ENCODE results near the gene TULP4. TPM values are rescaled to one million over a fixed set of nuclear protein-coding genes. Genes with fewer than 3 reads are reported as not detected.
A peak's percentile ranks its signal among the peaks of the same experiment; 100 is the strongest.
"Not testable (repeated sequence)": the region's sequence is repeated elsewhere in the genome, so short reads cannot be mapped to it uniquely, and the experiment has no call there.

TULP4 gene
- total RNA-seq, 8 experiments from 2014 or later, result 54.0 to 195 (median 151) TPM

DNA sequence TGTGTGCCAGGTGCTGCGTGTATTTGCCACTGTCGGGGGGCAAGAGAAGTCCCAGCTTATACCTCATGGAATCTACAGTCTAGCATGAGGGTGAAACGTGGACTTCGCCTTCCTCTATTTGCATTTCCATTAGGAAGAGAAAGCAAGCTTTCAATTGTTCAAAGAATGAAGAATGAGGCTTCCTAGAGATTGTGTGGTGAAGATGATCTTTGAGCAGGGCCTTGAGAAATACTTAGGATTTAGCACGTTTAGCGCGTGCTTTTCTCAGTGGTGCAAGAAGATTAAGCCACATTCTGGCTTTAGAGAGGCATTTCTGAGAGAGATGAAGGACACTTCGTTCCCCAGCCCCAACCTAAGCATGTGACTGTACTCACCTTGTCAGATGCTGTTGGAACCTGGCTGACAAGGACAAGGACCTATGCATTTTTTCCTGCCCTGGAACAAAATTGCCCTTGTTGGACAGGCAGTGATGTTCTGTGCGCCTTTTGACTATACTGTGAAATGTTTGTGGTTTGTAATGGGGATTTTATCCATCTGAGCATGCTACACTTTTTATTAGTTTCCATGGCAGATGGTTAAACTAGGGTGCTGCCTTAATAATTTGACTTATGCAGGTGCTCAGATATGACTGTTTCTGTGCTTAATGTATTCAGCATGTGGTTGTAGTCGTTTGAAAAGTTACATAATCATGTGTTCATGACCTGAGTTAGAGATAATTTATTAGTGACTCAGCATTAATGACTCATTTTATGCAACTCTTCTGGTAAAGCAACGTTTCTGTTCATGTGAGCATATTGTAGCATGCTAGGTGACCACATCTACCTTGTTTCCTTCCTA is 10.7 kb downstream of the TULP4 start:
- peaks cover 5 to 9% of the 10 kb centered on the region in 2 donors for H3K4me1 ChIP-seq (replicated peaks in 1 of 2)
- no peak overlapping the region for H3K4me3 ChIP-seq
- no peak overlapping the region for H3K27ac ChIP-seq
- in situ Hi-C loops (cut with MboI; ENCODE audit: low pct_unique_long_range_greater_than_20kb in 2 of 9, low sequenced_read_pairs in 9 of 9, unreplicated experiment in 9 of 9), result no loop called here
- ATAC-seq (replicated peaks in 6 of 8), result peak in 6 of 8 experiments; percentile 33 to 69 (median 58)
- 47 to 87% (median 69%) methylated on average over 3 to 10 of the region's 11 CpGs for WGBS, 10 experiments

DNA sequence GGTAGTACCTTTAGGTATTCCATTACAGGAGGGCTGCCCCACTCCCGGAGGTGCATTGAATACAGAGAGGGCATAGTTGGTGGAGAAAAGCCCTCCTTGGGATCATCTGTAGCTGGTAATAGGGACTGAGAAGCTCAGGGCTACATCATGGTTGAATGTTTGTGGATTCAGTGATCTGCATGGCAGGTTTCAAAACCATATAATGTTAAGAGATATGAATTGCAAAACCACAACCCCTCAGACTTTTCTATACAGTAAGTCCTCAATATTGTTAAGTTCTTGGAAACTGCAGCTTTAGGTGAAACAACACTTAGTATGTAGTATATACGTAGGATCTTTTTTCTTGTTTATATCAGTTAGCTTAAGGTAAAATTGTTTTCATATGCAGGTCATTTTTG is 11.3 kb downstream of the TULP4 start:
- WGBS, 10 experiments, result 80 to 100% (median 100%) methylated on average over 1 to 2 of the region's 2 CpGs; no CpG with 5 or more reads in 1 of the 10 experiments
- Histone ChIP-seq H3K4me3 (no peak overlapping the region), H3K27ac (no peak overlapping the region), H3K4me1 (replicated peaks in 1 of 2) (peaks cover 5 to 11% of the 10 kb centered on the region in 2 donors)
- in situ Hi-C loops (cut with MboI; ENCODE audit: low pct_unique_long_range_greater_than_20kb in 2 of 9, low sequenced_read_pairs in 9 of 9, unreplicated experiment in 9 of 9), result no loop called here
- peak in 1 of 8 experiments; percentile 40 for ATAC-seq (replicated peaks in 6 of 8)

DNA sequence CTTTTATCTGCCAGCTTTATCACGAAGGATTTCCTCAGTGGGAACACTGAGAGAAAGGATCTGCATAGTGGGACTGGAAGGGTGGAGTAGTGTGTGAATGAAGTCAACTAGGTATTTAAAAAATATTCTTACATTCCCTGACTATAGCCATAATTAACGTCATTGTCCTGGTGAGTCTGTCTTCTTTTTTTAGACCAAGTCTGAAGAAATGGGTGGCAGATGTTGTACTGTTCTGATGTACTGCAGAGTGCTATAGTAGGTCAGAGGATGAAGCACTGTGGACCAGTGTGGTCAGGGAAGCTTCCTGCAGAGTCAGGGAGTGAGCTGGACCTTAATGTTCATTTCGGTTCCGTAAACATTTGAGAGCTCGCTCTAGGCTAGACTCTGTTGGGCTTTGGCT is 11.9 kb downstream of the TULP4 start:
- H3K27ac ChIP-seq, result no peak overlapping the region
- in situ Hi-C loops (cut with MboI; ENCODE audit: low pct_unique_long_range_greater_than_20kb in 2 of 9, low sequenced_read_pairs in 9 of 9, unreplicated experiment in 9 of 9), result no loop called here
- WGBS, 10 experiments, result 0 to 100% (median 86%) methylated on average over 1 to 5 of the region's 5 CpGs; no CpG with 5 or more reads in 1 of the 10 experiments
- no peak overlapping the region for H3K4me3 ChIP-seq
- peaks cover 5 to 11% of the 10 kb centered on the region in 2 donors for H3K4me1 ChIP-seq (replicated peaks in 1 of 2)
- ATAC-seq (replicated peaks in 6 of 8), result peak in 4 of 8 experiments; percentile 38 to 82 (median 60)

DNA sequence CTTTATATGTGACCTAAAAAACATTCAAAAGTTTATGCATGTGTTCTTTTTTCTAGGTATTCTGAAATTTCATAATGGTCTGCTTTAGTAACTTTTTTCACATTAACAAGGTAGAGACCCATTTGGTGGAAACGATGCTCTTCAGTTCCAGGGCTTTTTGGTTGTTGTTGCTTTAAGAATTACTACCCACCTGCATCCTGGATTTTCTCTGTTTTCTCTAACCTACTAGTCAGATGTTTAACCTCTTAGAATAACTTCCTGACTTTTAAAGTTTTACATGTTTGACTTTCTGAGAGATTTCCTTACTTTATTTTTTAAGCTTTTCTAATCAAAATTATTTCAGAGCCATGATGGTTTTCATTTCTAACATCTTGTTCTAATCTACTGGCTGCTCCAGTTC is 14.9 kb downstream of the TULP4 start:
- no peak for ATAC-seq (replicated peaks in 6 of 8)
- peaks cover 5 to 11% of the 10 kb centered on the region in 2 donors for H3K4me1 ChIP-seq (replicated peaks in 1 of 2)
- H3K27ac ChIP-seq, result no peak overlapping the region
- H3K4me3 ChIP-seq, result no peak overlapping the region
- in situ Hi-C loops (cut with MboI; ENCODE audit: low pct_unique_long_range_greater_than_20kb in 2 of 9, low sequenced_read_pairs in 9 of 9, unreplicated experiment in 9 of 9), result no loop called here
- 10 to 100% (median 75%) methylated on average over 1 of the region's 1 CpG; no CpG with 5 or more reads in 1 of the 10 experiments for WGBS, 10 experiments

DNA sequence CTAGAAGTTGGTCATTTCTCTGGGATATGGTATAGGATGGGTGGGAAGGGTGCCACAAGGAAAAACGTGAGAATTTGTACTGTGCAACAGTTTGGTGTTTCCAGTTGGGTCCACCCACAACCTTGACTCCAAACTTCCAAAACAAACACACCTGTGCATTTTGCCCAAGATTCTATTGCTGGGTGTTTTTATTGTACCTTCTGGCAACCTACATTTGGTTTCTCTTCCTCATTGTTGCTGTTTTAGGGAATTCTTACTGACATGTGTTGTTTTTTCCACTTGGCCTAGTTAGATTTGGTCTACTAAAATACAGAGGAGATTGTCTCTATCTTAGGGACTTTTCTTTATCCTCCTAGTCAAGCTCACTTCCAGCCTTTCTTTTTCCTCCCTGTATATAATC is 16.7 kb downstream of the TULP4 start:
- in situ Hi-C loops (cut with MboI; ENCODE audit: low pct_unique_long_range_greater_than_20kb in 2 of 9, low sequenced_read_pairs in 9 of 9, unreplicated experiment in 9 of 9), result no loop called here
- Histone ChIP-seq H3K27ac (no peak overlapping the region), H3K4me1 (replicated peaks in 1 of 2) (peaks cover 0 to 2% of the 10 kb centered on the region in 2 donors), H3K4me3 (no peak overlapping the region)
- WGBS, 10 experiments, result 0 to 50% (median 0%) methylated on average over 1 of the region's 1 CpG; no CpG with 5 or more reads in 5 of the 10 experiments
- no peak for ATAC-seq (replicated peaks in 6 of 8)

DNA sequence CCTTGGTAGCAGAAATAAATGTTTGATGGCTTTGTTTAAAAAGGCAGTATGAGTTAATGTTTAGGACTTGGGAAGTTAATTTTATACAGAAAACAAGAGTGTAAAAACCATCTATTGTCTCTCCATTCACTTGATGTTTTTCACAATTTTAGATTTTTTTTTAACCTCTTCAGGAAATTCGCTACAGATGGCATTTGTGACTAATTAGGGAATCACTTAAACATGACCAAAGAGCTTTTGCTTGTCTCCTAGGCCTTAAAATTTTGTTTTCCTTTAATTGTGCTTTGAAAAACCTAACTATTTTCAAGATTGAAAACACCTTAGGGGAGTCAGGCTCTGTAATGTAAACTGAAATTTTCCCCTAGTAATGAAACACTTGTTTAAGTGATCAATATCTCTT is 17.3 kb downstream of the TULP4 start:
- Histone ChIP-seq H3K4me1 (replicated peaks in 1 of 2) (peaks cover 0 to 2% of the 10 kb centered on the region in 2 donors), H3K27ac (no peak overlapping the region), H3K4me3 (no peak overlapping the region)
- no peak for ATAC-seq (replicated peaks in 6 of 8)
- in situ Hi-C loops (cut with MboI; ENCODE audit: low pct_unique_long_range_greater_than_20kb in 2 of 9, low sequenced_read_pairs in 9 of 9, unreplicated experiment in 9 of 9), result no loop called here
- WGBS, 10 experiments, result 19 to 92% (median 70%) methylated on average over 1 of the region's 1 CpG

DNA sequence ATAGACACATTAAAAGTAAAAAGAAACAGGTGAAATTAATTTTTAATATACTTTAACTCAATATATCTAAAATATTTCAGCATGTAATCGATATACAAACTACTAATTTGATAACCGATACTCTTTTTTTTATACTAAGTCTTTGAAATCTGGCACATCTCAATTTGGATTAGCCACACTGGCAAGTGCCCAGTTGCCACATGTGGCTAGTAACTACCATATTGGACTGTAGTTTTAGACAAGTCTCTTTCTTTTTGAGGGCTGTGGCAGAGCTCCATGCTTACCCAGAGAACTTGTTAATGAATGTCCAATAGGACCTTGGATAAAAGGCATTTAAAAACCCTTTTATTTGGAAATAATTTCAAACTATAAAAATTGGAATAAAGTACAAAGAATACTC is 17.8 kb downstream of the TULP4 start:
- in situ Hi-C loops (cut with MboI; ENCODE audit: low pct_unique_long_range_greater_than_20kb in 2 of 9, low sequenced_read_pairs in 9 of 9, unreplicated experiment in 9 of 9), result no loop called here
- Histone ChIP-seq H3K4me1 (replicated peaks in 1 of 2) (peaks cover 0 to 2% of the 10 kb centered on the region in 2 donors), H3K27ac (no peak overlapping the region), H3K4me3 (no peak overlapping the region)
- WGBS, 10 experiments, result 46 to 100% (median 75%) methylated on average over 1 to 2 of the region's 2 CpGs; no CpG with 5 or more reads in 3 of the 10 experiments
- no peak for ATAC-seq (replicated peaks in 6 of 8)

DNA sequence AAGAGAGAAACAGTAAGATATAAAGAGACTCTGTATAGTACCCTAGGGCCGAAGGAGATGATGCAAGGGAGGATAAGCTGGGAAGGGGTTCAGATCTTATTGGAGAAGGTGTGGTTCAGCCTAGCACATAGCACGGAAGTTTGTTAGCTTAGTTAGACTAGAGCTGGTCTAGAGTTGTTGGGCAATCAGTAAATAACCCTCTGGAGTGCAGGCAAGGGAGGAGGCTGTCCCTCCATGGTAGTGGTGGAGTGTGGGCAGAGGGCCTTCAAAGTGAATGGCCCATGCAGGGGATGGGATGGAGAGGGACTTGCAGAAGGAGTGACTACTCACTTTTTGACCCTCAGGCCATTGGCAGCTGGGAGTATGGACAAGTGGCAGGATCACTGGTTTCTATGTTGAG is 20.0 kb downstream of the TULP4 start:
- H3K4me1 ChIP-seq (replicated peaks in 1 of 2), result peaks cover 0 to 2% of the 10 kb centered on the region in 2 donors
- H3K27ac ChIP-seq, result no peak overlapping the region
- ATAC-seq (replicated peaks in 6 of 8), result no peak
- H3K4me3 ChIP-seq, result no peak overlapping the region
- in situ Hi-C loops (cut with MboI; ENCODE audit: low pct_unique_long_range_greater_than_20kb in 2 of 9, low sequenced_read_pairs in 9 of 9, unreplicated experiment in 9 of 9), result no loop called here
- 82 to 100% (median 100%) methylated on average over 1 to 2 of the region's 2 CpGs; no CpG with 5 or more reads in 3 of the 10 experiments for WGBS, 10 experiments

DNA sequence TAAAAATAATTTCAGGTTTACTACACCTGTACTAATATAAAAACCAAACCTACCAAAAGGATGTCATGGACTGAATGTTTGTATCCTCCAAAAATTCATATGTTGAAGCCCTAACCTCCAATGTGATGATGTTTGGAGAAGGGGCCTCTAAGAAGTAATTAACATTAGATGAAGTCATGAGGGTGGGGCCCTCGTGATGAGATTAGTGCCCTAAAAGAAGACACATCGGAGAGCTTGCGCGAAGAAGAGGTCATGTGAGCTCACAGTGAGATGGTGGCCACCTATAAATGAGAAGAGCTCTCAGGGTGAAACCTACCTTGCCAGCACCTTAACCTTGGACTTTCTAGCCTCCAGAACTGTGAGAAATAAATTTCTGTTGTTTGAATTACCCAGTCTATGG is 20.8 kb downstream of the TULP4 start:
- in situ Hi-C loops (cut with MboI; ENCODE audit: low pct_unique_long_range_greater_than_20kb in 2 of 9, low sequenced_read_pairs in 9 of 9, unreplicated experiment in 9 of 9), result no loop called here
- Histone ChIP-seq H3K4me1 (replicated peaks in 1 of 2) (peaks cover 0 to 2% of the 10 kb centered on the region in 2 donors), H3K4me3 (no peak overlapping the region), H3K27ac (no peak overlapping the region)
- 63 to 100% (median 90%) methylated on average over 1 to 4 of the region's 4 CpGs; no CpG with 5 or more reads in 2 of the 10 experiments for WGBS, 10 experiments
- no peak for ATAC-seq (replicated peaks in 6 of 8)

DNA sequence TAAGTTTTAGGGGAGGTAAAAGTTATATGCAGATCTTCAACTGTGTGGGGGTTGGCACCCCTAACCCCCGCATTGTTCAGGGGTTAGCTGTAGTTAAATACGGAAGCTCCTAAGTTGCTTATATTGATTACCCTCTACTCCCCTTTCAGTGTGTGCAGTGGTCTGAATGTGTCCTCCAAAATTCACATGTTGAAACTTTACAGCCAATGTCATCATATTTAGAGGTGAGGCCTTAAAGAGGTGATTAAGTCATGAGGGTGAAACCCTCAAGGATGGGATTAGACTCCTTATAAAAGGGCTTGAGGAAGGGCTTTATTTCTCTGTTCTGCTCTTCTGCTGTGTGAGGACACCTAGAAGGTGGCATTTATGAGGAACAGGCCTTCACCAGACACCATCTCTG is 22.3 kb downstream of the TULP4 start:
- no peaks in the 10 kb centered on the region for H3K4me1 ChIP-seq (replicated peaks in 1 of 2)
- WGBS, 10 experiments, result 92 to 100% (median 100%) methylated on average over 1 to 2 of the region's 2 CpGs; no CpG with 5 or more reads in 3 of the 10 experiments
- no peak overlapping the region for H3K4me3 ChIP-seq
- H3K27ac ChIP-seq, result no peak overlapping the region
- ATAC-seq (replicated peaks in 6 of 8), result no peak
- in situ Hi-C loops (cut with MboI; ENCODE audit: low pct_unique_long_range_greater_than_20kb in 2 of 9, low sequenced_read_pairs in 9 of 9, unreplicated experiment in 9 of 9), result no loop called here

DNA sequence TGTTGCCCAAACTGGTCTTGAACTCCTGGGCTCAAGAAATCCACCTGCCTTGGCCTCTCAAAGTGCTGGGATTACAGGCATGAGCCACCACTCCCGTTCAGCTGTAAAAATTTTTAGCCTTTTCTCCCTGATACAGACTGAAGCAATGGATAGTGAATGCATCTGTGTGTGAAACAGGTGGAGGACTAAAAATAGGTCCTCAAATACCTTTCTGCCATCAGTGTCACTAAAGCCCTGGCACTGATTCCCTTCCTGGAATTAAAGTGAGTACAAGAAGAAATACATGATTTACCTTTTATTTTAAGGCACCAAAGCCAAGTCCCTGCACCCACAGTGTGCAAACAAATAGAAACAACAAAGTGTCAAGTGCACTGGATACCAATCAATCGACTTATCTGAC is 25.1 kb downstream of the TULP4 start:
- no peak overlapping the region for H3K27ac ChIP-seq
- WGBS, 10 experiments, result 82 to 100% (median 95%) methylated on average over 1 to 2 of the region's 2 CpGs

DNA sequence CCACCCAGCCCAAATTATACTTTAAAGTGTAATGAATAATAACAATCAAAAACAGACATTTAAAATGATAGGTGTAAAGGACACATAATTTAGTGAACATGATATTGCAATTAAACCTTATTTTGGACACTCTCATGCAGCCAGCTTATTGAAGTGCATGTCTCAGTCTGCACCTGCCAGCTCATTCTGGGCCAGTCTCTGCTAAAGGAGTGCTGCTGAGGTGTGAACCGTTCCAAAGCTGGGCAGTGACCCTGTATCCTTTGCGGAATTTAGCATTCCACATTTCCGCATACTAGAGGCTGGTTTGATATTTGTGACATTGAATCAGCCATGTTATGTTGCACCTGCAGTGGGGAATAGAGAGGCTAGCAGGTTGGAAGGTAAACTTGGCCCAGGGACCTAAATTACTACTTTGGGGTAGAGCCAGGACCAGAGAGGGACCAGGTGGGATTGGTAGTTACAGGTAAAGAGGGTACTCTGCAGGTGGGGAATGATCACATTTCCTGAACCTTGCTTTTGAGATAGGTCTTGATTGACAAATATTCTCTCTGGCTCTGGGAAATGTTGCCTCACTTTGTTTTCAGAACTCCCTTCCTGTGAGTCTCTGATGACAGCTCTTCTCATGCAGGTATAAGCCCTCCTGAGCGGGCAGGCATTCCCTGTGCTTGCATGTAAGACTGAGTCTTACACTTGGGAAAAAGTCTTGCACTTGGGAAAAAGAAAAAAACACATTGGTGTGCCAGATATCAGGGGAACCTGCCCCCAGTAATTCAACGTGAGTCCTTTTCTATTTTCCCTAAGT is 26.2 kb downstream of the TULP4 start:
- in situ Hi-C loops (cut with MboI; ENCODE audit: low pct_unique_long_range_greater_than_20kb in 2 of 9, low sequenced_read_pairs in 9 of 9, unreplicated experiment in 9 of 9), result no loop called here
- H3K27ac ChIP-seq, result no peak overlapping the region

More for the DNA sequence above, 25.1 kb downstream of the TULP4 start:
- ATAC-seq (replicated peaks in 6 of 8), result no peak
- H3K4me1 ChIP-seq (replicated peaks in 1 of 2), result no peaks in the 10 kb centered on the region
- no peak overlapping the region for H3K4me3 ChIP-seq
- in situ Hi-C loops (cut with MboI; ENCODE audit: low pct_unique_long_range_greater_than_20kb in 2 of 9, low sequenced_read_pairs in 9 of 9, unreplicated experiment in 9 of 9), result no loop called here

DNA sequence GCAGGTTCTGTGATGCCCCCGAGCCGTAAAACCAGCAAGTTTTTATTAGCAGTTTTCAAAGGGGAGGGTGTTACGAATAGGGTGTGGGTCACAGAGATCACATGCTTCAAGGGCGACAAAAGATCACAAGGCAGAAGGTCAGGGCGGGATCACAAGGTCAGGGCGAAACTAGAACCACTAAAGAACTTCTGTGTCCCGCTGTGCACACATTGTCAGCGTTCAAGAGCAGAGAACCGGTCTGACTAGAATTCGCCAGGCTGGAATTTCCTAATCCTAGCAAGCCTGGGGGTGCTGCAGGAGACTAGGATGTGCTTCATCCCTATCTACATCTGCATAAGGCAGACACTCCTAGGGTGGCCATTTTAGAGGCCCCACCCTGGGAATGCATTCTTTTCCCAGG is 26.9 kb downstream of the TULP4 start:
- H3K4me1 ChIP-seq (replicated peaks in 1 of 2); in situ Hi-C loops (cut with MboI; ENCODE audit: low pct_unique_long_range_greater_than_20kb in 2 of 9, low sequenced_read_pairs in 9 of 9, unreplicated experiment in 9 of 9); ATAC-seq (replicated peaks in 6 of 8); H3K27ac ChIP-seq; H3K4me3 ChIP-seq: not testable (repeated sequence)
- WGBS, 10 experiments, result 17 to 83% (median 67%) methylated on average over 1 to 7 of the region's 10 CpGs; no CpG with 5 or more reads in 1 of the 10 experiments

More for the DNA sequence above, 26.2 kb downstream of the TULP4 start:
- Histone ChIP-seq H3K4me1 (replicated peaks in 1 of 2) (no peaks in the 10 kb centered on the region), H3K4me3 (no peak overlapping the region)
- 49 to 100% (median 85%) methylated on average over 1 to 5 of the region's 5 CpGs; no CpG with 5 or more reads in 1 of the 10 experiments for WGBS, 10 experiments
- no peak for ATAC-seq (replicated peaks in 6 of 8)
